ENCODE results near the gene CAMK2A. TPM values are rescaled to one million over a fixed set of nuclear protein-coding genes. Genes with fewer than 3 reads are reported as not detected.

Gene CAMK2A
- total RNA-seq, 3 donors from 2014 or later (not counting 1 experiment from before 2014, with no cell fraction given) = 0.38 TPM; not detected in 2

GRCh38 chr5:150180241-150181026 is 109.1 kb downstream of the CAMK2A start:
- H3K27ac ChIP-seq (ENCODE audit: low read length) = no peak overlapping the region
- H3K27me3 ChIP-seq (ENCODE audit: control insufficient read depth, insufficient read depth, low read length) = no peaks in the 10 kb centered on the region
- H3K4me3 ChIP-seq (ENCODE audit: low read length) = no peak overlapping the region
- no peaks in the 10 kb centered on the region for H3K4me1 ChIP-seq (ENCODE audit: control insufficient read depth, insufficient read depth, low read length)
- no peaks in the 10 kb centered on the region for H3K9me3 ChIP-seq (ENCODE audit: control insufficient read depth, insufficient read depth, low read length)
- DNase-seq = no peak
- Mint-ChIP-seq H3K9me3 (no peaks in the 10 kb centered on the region), H3K36me3 (no peaks in the 10 kb centered on the region), H3K27ac (no peak overlapping the region), H3K4me3 (no peak overlapping the region), H3K4me1 (no peaks in the 10 kb centered on the region), H3K27me3 (ENCODE audit: low read depth in 2 of 2) (peaks cover 7 to 9% of the 10 kb centered on the region in 2 donors)
- intact Hi-C loops (cut with micrococcal nuclease) = no loop called here
- TF ChIP-seq, protein P1, sequence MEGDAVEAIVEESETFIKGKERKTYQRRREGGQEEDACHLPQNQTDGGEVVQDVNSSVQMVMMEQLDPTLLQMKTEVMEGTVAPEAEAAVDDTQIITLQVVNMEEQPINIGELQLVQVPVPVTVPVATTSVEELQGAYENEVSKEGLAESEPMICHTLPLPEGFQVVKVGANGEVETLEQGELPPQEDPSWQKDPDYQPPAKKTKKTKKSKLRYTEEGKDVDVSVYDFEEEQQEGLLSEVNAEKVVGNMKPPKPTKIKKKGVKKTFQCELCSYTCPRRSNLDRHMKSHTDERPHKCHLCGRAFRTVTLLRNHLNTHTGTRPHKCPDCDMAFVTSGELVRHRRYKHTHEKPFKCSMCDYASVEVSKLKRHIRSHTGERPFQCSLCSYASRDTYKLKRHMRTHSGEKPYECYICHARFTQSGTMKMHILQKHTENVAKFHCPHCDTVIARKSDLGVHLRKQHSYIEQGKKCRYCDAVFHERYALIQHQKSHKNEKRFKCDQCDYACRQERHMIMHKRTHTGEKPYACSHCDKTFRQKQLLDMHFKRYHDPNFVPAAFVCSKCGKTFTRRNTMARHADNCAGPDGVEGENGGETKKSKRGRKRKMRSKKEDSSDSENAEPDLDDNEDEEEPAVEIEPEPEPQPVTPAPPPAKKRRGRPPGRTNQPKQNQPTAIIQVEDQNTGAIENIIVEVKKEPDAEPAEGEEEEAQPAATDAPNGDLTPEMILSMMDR (IDR thresholded peaks at IDR 0.05) = no peak
- ATAC-seq = no peak
- H3K36me3 ChIP-seq (ENCODE audit: control insufficient read depth, insufficient read depth, low read length) = no peaks in the 10 kb centered on the region
- WGBS (ENCODE audit: insufficient coverage) = 74% methylated on average over 18 of the region's 18 CpGs

DNA sequence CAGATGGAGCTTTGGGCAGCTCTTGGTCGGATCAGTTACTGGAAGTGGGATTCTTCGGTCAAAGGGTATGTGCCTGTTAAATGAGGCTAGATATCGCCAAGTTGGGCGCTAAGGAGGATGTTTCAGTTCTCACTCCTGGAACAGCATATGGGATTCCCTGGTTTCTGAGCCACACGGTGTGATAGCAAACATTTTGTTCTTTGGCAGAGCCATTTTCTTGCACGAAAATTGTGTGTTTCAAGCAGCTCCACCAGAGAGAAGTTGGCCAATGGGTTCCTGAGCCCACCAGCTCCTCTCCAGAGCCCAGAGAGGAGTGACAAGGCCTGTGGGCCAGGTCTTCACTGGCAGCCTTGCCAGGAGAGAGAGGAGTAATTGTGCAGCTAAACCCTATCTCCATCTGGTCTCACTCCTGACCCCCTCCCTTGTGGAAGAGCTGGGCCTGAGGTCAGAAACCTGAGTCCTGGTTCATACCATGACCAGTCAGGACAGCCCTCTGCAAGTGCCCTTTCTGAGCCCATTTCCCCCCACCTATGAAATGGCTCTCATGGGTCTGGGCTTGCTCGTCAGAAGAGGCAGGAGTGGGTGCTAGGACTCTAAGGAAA is 110.5 kb downstream of the CAMK2A start:
- Mint-ChIP-seq H3K36me3 (no peaks in the 10 kb centered on the region), H3K4me3 (no peak overlapping the region), H3K27me3 (ENCODE audit: low read depth in 2 of 2) (peaks cover 7 to 9% of the 10 kb centered on the region in 2 donors), H3K4me1 (no peaks in the 10 kb centered on the region), H3K27ac (no peak overlapping the region), H3K9me3 (no peaks in the 10 kb centered on the region)
- Histone ChIP-seq H3K36me3 (ENCODE audit: control insufficient read depth, insufficient read depth, low read length) (no peaks in the 10 kb centered on the region), H3K4me3 (ENCODE audit: low read length) (no peak overlapping the region), H3K27ac (ENCODE audit: low read length) (no peak overlapping the region), H3K27me3 (ENCODE audit: control insufficient read depth, insufficient read depth, low read length) (no peaks in the 10 kb centered on the region), H3K9me3 (ENCODE audit: control insufficient read depth, insufficient read depth, low read length) (no peaks in the 10 kb centered on the region), H3K4me1 (ENCODE audit: control insufficient read depth, insufficient read depth, low read length) (no peaks in the 10 kb centered on the region)
- TF ChIP-seq, protein P1 (IDR thresholded peaks at IDR 0.05) = no peak
- ATAC-seq (no peak), DNase-seq (no peak)
- WGBS (ENCODE audit: insufficient coverage) = 88% methylated on average over 7 of the region's 7 CpGs
- intact Hi-C loops (cut with micrococcal nuclease) = no loop called here

DNA sequence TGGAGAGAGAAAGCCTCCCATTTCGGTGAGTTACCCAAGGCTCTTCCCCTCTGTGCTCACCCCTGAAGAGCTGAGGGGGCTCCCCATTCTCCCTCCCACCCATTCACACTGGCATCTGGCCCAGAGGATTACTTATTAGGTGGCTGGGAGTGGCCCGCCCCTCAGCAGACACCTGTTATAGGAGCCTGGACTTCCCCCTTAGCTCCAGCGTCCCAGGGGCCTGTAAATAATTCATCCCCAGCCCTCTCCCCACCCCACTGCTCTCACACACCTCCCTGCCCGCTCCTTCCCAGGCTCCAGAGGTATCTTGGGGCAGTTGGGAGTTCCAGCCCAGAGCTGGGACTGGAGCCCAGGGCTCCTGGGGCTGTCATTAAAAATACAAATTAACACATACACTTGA is 111.3 kb downstream of the CAMK2A start:
- Mint-ChIP-seq H3K9me3 (no peaks in the 10 kb centered on the region), H3K4me1 (no peaks in the 10 kb centered on the region), H3K4me3 (no peak overlapping the region), H3K27ac (no peak overlapping the region), H3K27me3 (ENCODE audit: low read depth in 2 of 2) (peaks cover 12 to 14% of the 10 kb centered on the region in 2 donors), H3K36me3 (no peaks in the 10 kb centered on the region)
- Histone ChIP-seq H3K36me3 (ENCODE audit: control insufficient read depth, insufficient read depth, low read length) (no peaks in the 10 kb centered on the region), H3K27ac (ENCODE audit: low read length) (no peak overlapping the region), H3K4me3 (ENCODE audit: low read length) (no peak overlapping the region), H3K27me3 (ENCODE audit: control insufficient read depth, insufficient read depth, low read length) (no peaks in the 10 kb centered on the region), H3K4me1 (ENCODE audit: control insufficient read depth, insufficient read depth, low read length) (no peaks in the 10 kb centered on the region), H3K9me3 (ENCODE audit: control insufficient read depth, insufficient read depth, low read length) (no peaks in the 10 kb centered on the region)
- ATAC-seq = no peak
- TF ChIP-seq, protein P1 (IDR thresholded peaks at IDR 0.05) = no peak
- intact Hi-C loops (cut with micrococcal nuclease) = no loop called here
- DNase-seq = no peak
- WGBS (ENCODE audit: insufficient coverage) = 62% methylated on average over 3 of the region's 4 CpGs
